ENCODE results near the gene CELA3A. TPM values are rescaled to one million over a fixed set of nuclear protein-coding genes. Genes with fewer than 3 reads are reported as not detected.

The CELA3A gene
- total RNA-seq, 3 donors from 2014 or later (not counting 1 experiment from before 2014, with no cell fraction given), result not detected

DNA sequence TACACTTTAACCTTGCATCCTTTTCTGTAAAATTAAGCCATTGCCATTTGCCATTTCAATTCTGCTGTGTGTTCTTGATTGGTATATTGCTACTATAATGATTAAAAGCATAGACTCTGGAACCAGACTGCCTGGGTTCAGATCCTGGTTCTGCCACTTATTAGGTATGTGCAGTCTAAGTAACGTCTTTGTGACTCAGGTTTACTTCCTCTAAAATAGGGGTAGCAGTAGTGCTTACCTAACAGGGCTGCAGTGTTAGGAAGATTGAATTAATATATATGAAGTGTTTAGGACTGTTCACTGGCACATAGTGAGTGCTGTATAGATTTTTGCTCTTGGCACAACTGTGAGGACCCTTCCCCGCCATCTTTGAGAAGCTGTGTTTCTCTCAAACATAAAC is 55.5 kb downstream of the CELA3A start:
- H3K36me3 ChIP-seq (ENCODE audit: control insufficient read depth, insufficient read depth, low read length), result peaks cover 12% of the 10 kb centered on the region
- ATAC-seq, result no peak
- Mint-ChIP-seq H3K4me3 (peak overlapping the region; percentile 68), H3K27me3 (ENCODE audit: low read depth in 2 of 2) (no peaks in the 10 kb centered on the region), H3K36me3 (no peaks in the 10 kb centered on the region), H3K27ac (peak overlapping the region; percentile 96), H3K4me1 (peaks cover 60 to 70% of the 10 kb centered on the region in 2 donors), H3K9me3 (no peaks in the 10 kb centered on the region)
- no peak for DNase-seq
- no peaks in the 10 kb centered on the region for H3K9me3 ChIP-seq (ENCODE audit: control insufficient read depth, insufficient read depth, low read length)
- H3K4me1 ChIP-seq (ENCODE audit: control insufficient read depth, insufficient read depth, low read length), result peaks cover 71% of the 10 kb centered on the region
- TF ChIP-seq, protein P1, sequence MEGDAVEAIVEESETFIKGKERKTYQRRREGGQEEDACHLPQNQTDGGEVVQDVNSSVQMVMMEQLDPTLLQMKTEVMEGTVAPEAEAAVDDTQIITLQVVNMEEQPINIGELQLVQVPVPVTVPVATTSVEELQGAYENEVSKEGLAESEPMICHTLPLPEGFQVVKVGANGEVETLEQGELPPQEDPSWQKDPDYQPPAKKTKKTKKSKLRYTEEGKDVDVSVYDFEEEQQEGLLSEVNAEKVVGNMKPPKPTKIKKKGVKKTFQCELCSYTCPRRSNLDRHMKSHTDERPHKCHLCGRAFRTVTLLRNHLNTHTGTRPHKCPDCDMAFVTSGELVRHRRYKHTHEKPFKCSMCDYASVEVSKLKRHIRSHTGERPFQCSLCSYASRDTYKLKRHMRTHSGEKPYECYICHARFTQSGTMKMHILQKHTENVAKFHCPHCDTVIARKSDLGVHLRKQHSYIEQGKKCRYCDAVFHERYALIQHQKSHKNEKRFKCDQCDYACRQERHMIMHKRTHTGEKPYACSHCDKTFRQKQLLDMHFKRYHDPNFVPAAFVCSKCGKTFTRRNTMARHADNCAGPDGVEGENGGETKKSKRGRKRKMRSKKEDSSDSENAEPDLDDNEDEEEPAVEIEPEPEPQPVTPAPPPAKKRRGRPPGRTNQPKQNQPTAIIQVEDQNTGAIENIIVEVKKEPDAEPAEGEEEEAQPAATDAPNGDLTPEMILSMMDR (IDR thresholded peaks at IDR 0.05), result no peak
- intact Hi-C loops (cut with micrococcal nuclease), result no loop called here
- H3K27me3 ChIP-seq (ENCODE audit: control insufficient read depth, insufficient read depth, low read length), result no peaks in the 10 kb centered on the region
- WGBS (ENCODE audit: insufficient coverage), result 50% methylated on average over 2 of the region's 2 CpGs
- H3K4me3 ChIP-seq (ENCODE audit: low read length), result no peak overlapping the region
- peak overlapping the region; percentile 20 for H3K27ac ChIP-seq (ENCODE audit: low read length)

DNA sequence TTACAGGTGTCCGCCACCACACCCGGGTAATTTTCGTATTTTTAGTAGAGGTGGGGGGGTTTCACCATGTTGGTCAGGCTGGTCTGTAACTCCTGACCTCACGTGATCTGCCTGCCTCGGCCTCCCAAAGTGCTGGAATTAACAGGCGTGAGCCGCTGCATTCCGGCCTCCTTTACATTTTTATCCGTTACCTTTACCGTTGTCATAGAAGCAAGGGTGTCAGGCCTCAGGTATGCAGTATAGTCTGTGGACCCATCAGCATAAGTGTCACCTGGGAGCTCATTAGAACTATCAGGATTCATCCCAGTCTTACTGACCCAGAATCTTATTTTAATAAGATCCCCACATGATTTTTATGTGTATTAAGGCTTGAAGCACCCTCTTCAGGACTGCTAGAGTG is 56.4 kb downstream of the CELA3A start:
- WGBS (ENCODE audit: insufficient coverage), result 82% methylated on average over 10 of the region's 10 CpGs
- Mint-ChIP-seq H3K4me1 (peaks cover 69 to 71% of the 10 kb centered on the region in 2 donors), H3K27me3 (ENCODE audit: low read depth in 2 of 2) (no peaks in the 10 kb centered on the region), H3K36me3 (no peaks in the 10 kb centered on the region), H3K27ac (peak overlapping the region; percentile 96), H3K9me3 (no peaks in the 10 kb centered on the region), H3K4me3 (peak overlapping the region; percentile 68)
- intact Hi-C loops (cut with micrococcal nuclease), result no loop called here
- Histone ChIP-seq H3K27ac (ENCODE audit: low read length) (no peak overlapping the region), H3K27me3 (ENCODE audit: control insufficient read depth, insufficient read depth, low read length) (no peaks in the 10 kb centered on the region), H3K4me3 (ENCODE audit: low read length) (no peak overlapping the region), H3K4me1 (ENCODE audit: control insufficient read depth, insufficient read depth, low read length) (peaks cover 73% of the 10 kb centered on the region), H3K9me3 (ENCODE audit: control insufficient read depth, insufficient read depth, low read length) (no peaks in the 10 kb centered on the region), H3K36me3 (ENCODE audit: control insufficient read depth, insufficient read depth, low read length) (peaks cover 12% of the 10 kb centered on the region)
- TF ChIP-seq, protein P1 (IDR thresholded peaks at IDR 0.05), result no peak
- no peak for DNase-seq
- no peak for ATAC-seq

Other genes starting within 250 kb of the CELA3A start
- gene USP48, start 218.5 kb upstream of the CELA3A start, total RNA-seq, result 100 to 1,000 TPM in 1 of 3 donors, 10 to 100 TPM in 2; 71.4 to 127 (median 90.5) TPM
- 1 to 10 TPM; 2.8 to 3.9 (median 3.6) TPM for gene LDLRAD2, start 189.4 kb upstream of the CELA3A start, total RNA-seq
- gene HSPG2, start 64.3 kb upstream of the CELA3A start, total RNA-seq, result under 1 TPM; 0.54 to 0.93 (median 0.90) TPM
- not detected for gene CELA3B, start 24.6 kb upstream of the CELA3A start, total RNA-seq
- gene CDC42, start 51.1 kb downstream of the CELA3A start, total RNA-seq, result 100 to 1,000 TPM; 454 to 470 (median 463) TPM
- gene WNT4, start 141.4 kb downstream of the CELA3A start, total RNA-seq, result not detected

All from natural killer cell (primary cell).